Motor neuron (in vitro differentiated cells): ENCODE results near the gene NTNG1. TPM values are rescaled to one million over a fixed set of nuclear protein-coding genes. Genes with fewer than 3 reads are reported as not detected.
A peak's percentile ranks its signal among the peaks of the same experiment; 100 is the strongest.
"Not testable (repeated sequence)": the region's sequence is repeated elsewhere in the genome, so short reads cannot be mapped to it uniquely, and the experiment has no call there.

Experiments
- ATAC-seq, 8 experiments: fragments of 200-7000 bp; cut with Tn5 transposase; replicated peaks in 6 of 8; 2 replicates each; pipeline ENCODE4 v1.8.0; 2021; ENCODE audit warnings: mild to moderate bottlenecking in 8 of 8, moderate library complexity in 8 of 8
- H3K27ac ChIP-seq, 2 donors: fragments of 250-450 bp; sonication (Bioruptor Pico); 2 replicates each; pipeline ENCODE4 v1.9.0; 2021; ENCODE audit warnings: antibody characterized with exemption in 2 of 2, mild to moderate bottlenecking in 2 of 2, moderate library complexity in 1 of 2
- H3K4me1 ChIP-seq, 2 donors: fragments of 250-450 bp; sonication (Bioruptor Pico); replicated peaks in 1 of 2; 2 replicates each; pipeline ENCODE4 v1.6.1; 2021; ENCODE audit warnings: antibody characterized with exemption in 2 of 2, mild to moderate bottlenecking in 2 of 2, moderate library complexity in 1 of 2
- H3K4me3 ChIP-seq, 5 donors: fragments of 250-450 bp; sonication (Bioruptor Pico); 2 replicates each; pipeline ENCODE4 v1.9.0; 2021; ENCODE audit warnings: antibody characterized with exemption in 5 of 5, mild to moderate bottlenecking in 5 of 5, moderate library complexity in 4 of 5
- WGBS, 10 experiments: fragments of 450-650 bp; shearing (Covaris generic); methylation state at CpG; one replicate each; pipeline ENCODE4 v1.0.0; 2022; 5-methylcytosine and 5-hydroxymethylcytosine counted together
- in situ Hi-C, 9 experiments: fragments of 400-800 bp; cut with MboI; loops; one replicate each; pipeline ENCODE4 v1.15.0; 2021; ENCODE audit warnings: low sequenced_read_pairs in 9 of 9, low pct_unique_long_range_greater_than_20kb in 2 of 9; ENCODE audit not compliant: unreplicated experiment in 9 of 9
- total RNA-seq, 8 experiments: library from RNA; unstranded; fragments of 300-600 nt; gene quantifications; 2 replicates each; pipeline versions ENCODE4 v1.2.3 to v1.2.4, GENCODE V29; 2022

The NTNG1 gene
- total RNA-seq, 8 experiments from 2014 or later: 3.7 to 54.8 (median 18.5) TPM

DNA sequence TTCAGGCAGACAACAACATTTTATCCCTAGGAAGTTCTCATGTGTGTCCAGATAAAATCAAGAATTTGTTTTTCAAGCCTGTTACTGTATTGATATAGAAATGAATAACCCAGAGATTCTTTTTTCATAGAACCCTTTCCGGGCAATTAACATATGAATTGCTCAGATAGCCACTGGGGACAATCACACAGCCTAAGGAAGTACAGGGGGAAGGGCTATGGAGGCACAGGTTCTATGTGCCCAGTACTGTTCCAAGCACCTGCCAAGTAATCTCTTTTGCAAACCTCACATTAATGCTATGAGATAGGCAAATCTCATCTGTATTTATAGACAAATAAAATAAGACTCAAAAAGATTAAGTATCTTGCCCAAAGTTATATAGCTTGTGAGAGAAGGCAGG, 84.9 kb downstream of the NTNG1 start:
- ATAC-seq: peak in 4 of 8 experiments; percentile 38 to 64 (median 56)
- 0 to 100% (median 63%) methylated on average over 1 of the region's 1 CpG; no CpG with 5 or more reads in 1 of the 10 experiments for WGBS, 10 experiments
- in situ Hi-C loops: loop anchor here in 1 of 9 experiments (25.0 kb wide), 1 partner anchor 88 kb away; the partner anchor contains the start of gene NTNG1
- Histone ChIP-seq H3K4me3 (no peak overlapping the region), H3K27ac (no peak overlapping the region), H3K4me1 (peaks cover 16 to 17% of the 10 kb centered on the region in 2 donors)

DNA sequence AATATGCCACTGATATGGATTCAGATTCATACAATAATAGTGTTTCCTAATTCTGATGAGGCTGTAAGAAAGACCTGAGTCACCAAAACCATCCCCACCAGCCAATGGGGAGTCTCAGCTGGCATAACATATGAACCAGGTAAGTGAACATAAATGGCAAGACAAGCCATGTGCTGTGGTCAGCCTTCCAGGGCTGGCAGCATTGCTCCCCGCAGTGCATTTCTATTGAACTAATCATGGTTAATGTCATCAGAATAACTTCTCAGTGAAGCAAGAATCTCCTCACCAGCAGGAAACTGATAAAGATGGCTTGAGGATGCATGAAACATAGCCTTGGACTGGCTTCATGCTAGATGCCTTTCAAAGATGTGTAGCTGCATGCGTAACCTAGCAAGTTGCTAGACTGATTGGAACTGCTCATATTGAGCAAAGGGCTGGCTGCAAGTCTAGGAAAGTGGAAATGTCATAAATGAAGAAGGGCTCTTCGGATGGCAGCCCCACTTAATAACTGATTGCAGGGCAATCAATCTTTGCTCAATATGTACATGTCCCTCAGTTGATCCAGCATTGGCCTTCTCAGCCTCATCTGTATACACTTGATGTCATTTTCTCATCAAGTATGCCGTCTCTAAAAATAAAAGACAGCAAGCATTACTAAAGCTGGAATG, 88.0 kb downstream of the NTNG1 start:
- in situ Hi-C loops: loop anchor here in 1 of 9 experiments (25.0 kb wide), 1 partner anchor 92 kb away; the partner anchor contains the start of gene NTNG1
- Histone ChIP-seq H3K4me1 (peaks cover 16 to 21% of the 10 kb centered on the region in 2 donors), H3K4me3 (no peak overlapping the region), H3K27ac (no peak overlapping the region)
- 41 to 100% (median 78%) methylated on average over 1 to 4 of the region's 4 CpGs; no CpG with 5 or more reads in 2 of the 10 experiments for WGBS, 10 experiments
- ATAC-seq: peak in 5 of 8 experiments; percentile 16 to 70 (median 47)

DNA sequence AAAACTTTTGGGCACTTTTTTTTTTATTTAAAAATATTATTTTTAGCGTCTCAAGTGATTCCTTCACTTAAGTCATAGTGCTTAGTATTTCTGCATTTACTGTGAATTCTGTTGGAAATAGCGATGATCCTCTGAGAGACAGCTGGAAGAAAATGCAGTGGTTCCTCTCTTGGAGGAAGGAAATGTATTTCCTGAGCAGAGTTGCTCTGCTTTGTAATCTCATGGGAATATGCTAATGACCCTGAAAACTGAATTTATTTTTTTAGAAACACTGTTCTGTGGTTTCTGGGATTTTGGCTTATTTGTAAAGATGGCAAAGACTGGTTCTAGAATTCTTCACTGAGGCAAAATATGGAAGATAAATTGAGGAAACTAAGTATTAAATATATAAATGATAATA, 88.9 kb downstream of the NTNG1 start:
- no peak for ATAC-seq
- Histone ChIP-seq H3K4me3 (no peak overlapping the region), H3K4me1 (peaks cover 16 to 18% of the 10 kb centered on the region in 2 donors), H3K27ac (no peak overlapping the region)
- 60 to 100% (median 90%) methylated on average over 1 to 2 of the region's 2 CpGs for WGBS, 10 experiments
- in situ Hi-C loops: loop anchor here in 1 of 9 experiments (25.0 kb wide), 1 partner anchor 92 kb away; the partner anchor contains the start of gene NTNG1

DNA sequence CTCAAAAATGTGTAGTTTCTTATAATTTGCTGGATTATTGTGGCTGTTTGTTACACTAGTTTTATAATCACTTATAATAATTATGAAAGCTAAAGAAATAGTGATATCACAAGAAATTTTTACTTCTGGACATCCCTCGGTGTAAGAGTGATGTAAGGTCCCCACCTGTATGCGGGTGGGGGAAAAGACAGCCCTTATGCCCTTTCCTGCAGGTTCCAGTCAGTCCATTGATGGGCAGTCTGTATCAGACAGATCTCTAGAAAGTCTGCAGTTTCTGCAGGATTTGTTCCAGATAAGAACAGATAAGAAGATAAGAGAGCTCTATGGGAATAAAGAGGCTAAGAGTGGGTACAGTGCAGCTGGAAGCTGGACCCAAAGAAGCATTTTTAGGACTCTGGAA, 89.3 kb downstream of the NTNG1 start:
- Histone ChIP-seq H3K27ac (no peak overlapping the region), H3K4me1 (peaks cover 14 to 16% of the 10 kb centered on the region in 2 donors), H3K4me3 (no peak overlapping the region)
- 69 to 100% (median 83%) methylated on average over 1 to 2 of the region's 2 CpGs; no CpG with 5 or more reads in 2 of the 10 experiments for WGBS, 10 experiments
- ATAC-seq: no peak
- in situ Hi-C loops: loop anchor here in 1 of 9 experiments (25.0 kb wide), 1 partner anchor 93 kb away; the partner anchor contains the start of gene NTNG1

DNA sequence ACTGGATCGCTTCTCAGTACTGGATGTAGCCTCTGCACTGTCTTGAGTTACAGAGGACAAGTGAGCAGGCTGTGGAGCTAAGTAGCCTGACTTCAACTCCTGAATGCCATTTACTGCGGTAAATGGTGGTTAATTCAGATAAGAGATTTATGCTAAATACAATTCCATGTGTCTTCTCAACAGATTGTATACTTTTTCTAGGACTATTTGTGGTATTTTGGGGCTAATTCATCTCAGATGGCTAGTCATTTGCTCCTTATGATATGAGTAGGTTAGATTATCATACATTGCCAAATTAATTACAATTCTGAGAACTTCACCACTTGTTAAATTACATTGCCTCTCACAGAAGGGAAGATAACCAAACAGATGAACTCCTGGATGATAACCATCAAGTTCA, 90.5 kb downstream of the NTNG1 start:
- Histone ChIP-seq H3K4me1 (peaks cover 6 to 10% of the 10 kb centered on the region in 2 donors), H3K27ac (no peak overlapping the region), H3K4me3 (no peak overlapping the region)
- no peak for ATAC-seq
- in situ Hi-C loops: loop anchor here in 1 of 9 experiments (25.0 kb wide), 1 partner anchor 94 kb away; the partner anchor contains the start of gene NTNG1
- 63 to 100% (median 92%) methylated on average over 1 to 2 of the region's 2 CpGs; no CpG with 5 or more reads in 2 of the 10 experiments for WGBS, 10 experiments

DNA sequence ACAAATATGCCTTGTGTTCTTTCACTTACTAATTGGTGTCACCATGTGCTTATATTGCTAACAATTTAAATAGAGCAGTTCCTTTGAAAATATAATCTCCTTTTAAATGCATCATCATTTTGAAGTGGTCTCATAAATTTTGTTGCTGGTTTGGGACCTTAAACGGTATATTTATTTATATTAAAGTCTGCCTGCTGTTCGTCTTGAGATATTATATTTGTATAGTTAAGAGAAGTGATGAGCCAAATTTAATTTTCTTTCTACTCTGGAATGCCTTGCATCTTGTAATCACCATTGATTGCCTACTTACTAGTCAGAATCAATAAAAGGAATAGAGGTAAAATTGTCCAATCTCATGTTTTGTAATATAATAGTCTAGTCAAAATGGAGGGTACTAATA, 91.6 kb downstream of the NTNG1 start:
- in situ Hi-C loops: loop anchor here in 1 of 9 experiments (25.0 kb wide), 1 partner anchor 95 kb away; the partner anchor contains the start of gene NTNG1
- 16 to 100% (median 77%) methylated on average over 1 to 2 of the region's 2 CpGs for WGBS, 10 experiments

DNA sequence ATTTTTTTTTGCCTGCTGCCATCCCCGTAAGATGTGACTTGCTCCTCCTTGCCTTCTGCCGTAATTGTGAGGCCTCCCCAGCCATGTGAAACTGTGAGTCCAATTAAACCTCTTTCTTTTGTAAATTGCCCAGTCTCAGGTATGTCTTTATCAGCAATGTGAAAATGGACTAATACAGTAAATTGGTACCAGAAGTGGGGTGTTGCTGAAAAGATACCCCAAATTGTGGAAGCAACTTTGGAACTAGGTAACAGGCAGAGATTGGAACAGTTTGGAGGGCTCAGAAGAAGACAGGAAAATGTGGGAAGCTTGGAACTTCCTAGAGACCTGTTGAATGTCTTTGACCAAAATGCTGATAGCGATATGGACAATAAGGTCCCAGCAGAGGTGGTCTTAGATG, 95.9 kb downstream of the NTNG1 start:
- H3K4me1 ChIP-seq, ATAC-seq, H3K27ac ChIP-seq, H3K4me3 ChIP-seq: not testable (repeated sequence)
- in situ Hi-C loops: loop anchor here in 1 of 9 experiments (25.0 kb wide), 1 partner anchor 99 kb away; the partner anchor contains the start of gene NTNG1
- WGBS, 10 experiments: 60 to 100% (median 92%) methylated on average over 1 to 3 of the region's 3 CpGs; no CpG with 5 or more reads in 3 of the 10 experiments

More for the DNA sequence above, 91.6 kb downstream of the NTNG1 start:
- no peak overlapping the region for H3K4me3 ChIP-seq
- H3K4me1 ChIP-seq: peaks cover 6 to 10% of the 10 kb centered on the region in 2 donors
- H3K27ac ChIP-seq: no peak overlapping the region
- no peak for ATAC-seq

DNA sequence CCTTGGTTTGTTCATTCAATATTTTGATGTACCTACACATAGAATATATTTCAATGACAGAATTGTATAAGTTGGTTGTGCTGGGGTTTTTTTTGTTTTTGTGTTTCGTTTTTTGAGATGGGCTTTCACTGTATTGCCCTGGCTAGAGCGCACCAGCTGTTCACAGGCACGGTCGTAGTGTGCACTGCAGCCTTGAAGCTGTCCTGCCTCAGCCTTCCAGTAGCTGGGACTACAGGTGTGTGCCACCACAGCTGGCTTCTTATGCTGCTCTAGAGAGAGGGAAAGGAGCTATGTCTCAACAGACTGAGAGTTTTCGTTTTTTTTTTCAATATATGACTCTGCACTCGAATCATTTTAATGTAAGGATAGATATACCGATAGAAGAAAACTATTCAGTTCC, 102.6 kb downstream of the NTNG1 start:
- no peak overlapping the region for H3K4me3 ChIP-seq
- H3K4me1 ChIP-seq: peaks cover 24 to 40% of the 10 kb centered on the region in 2 donors
- 60 to 96% (median 89%) methylated on average over 2 to 7 of the region's 7 CpGs for WGBS, 10 experiments
- ATAC-seq: no peak
- in situ Hi-C loops: loop anchor here in 1 of 9 experiments (25.0 kb wide), 1 partner anchor 106 kb away; the partner anchor contains the start of gene NTNG1
- H3K27ac ChIP-seq: no peak overlapping the region

DNA sequence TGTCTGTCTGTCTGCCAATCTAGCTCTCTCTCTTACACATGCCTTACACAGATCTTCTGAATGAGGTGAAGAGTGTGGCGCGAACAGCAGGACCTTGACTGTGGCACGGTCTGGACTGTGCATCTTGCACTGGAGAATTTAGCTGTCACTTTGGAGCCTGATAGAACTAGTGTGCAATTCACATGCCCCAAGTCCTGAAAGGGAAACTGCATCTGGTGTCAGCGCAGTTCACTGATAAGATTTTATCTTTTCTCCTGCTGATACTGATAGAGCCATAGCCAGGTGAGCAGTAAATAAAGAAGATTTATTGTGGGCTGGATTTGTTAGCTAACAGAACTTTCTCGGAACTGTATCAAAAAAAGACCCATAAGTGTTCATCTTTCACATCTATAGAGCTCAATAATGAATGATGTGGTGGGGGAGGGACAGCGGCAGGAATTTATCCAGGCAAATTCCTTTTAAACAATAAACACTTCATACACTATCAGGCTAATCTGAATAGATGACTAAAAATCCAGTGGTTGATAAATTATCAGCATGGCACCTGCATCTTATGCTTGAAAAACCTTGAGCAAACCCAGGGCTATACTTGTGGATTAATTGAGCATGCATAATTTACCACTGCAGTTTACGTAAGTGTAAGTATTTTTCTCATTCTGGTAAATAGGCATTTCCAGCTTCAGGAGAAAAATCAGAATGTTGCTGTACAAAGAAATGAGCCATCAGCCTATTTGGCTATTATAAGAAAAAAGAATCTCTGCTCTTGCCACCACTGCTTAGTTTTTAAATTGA, 104.1 kb downstream of the NTNG1 start:
- H3K4me3 ChIP-seq: no peak overlapping the region
- H3K4me1 ChIP-seq: peaks cover 26 to 40% of the 10 kb centered on the region in 2 donors
- H3K27ac ChIP-seq: no peak overlapping the region
- 40 to 93% (median 72%) methylated on average over 1 to 7 of the region's 7 CpGs for WGBS, 10 experiments
- ATAC-seq: peak in 5 of 8 experiments; percentile 43 to 63 (median 62)
- in situ Hi-C loops: loop anchor here in 1 of 9 experiments (25.0 kb wide), 1 partner anchor 108 kb away; the partner anchor contains the start of gene NTNG1

DNA sequence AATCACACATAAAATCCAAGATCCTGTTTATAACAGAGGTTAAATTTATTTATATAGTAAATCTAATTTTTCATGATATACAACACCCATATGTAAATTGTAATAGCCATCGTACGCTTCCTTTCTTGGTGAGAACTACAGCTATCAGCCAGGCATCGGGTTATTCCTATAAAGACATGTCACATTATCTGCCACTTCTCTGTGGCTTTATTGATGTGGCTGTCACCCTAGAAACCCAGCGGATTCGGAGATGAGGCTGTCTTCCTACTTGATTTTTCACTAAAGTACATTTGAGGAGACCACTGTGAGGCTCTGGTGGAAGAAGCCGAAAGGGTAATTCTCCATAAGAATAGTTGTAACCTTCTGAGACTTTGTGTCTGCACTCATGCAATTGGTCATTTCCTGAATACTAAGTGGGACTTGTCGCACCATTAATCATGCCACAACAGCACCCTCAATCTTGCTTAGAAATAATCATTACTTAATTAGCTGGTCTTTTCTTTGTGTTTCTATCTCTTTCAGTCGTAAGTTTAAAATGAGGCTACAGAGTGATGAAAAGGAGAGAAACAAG, 106.0 kb downstream of the NTNG1 start:
- Histone ChIP-seq H3K4me1 (peaks cover 26 to 40% of the 10 kb centered on the region in 2 donors), H3K27ac (no peak overlapping the region), H3K4me3 (peak overlapping the region in 1 of 5 donors; percentile 1)
- in situ Hi-C loops: loop anchor here in 1 of 9 experiments (25.0 kb wide), 1 partner anchor 110 kb away; the partner anchor contains the start of gene NTNG1
- 13 to 100% (median 49%) methylated on average over 1 to 8 of the region's 8 CpGs for WGBS, 10 experiments
- peak in 5 of 8 experiments; percentile 70 to 86 (median 81) for ATAC-seq

DNA sequence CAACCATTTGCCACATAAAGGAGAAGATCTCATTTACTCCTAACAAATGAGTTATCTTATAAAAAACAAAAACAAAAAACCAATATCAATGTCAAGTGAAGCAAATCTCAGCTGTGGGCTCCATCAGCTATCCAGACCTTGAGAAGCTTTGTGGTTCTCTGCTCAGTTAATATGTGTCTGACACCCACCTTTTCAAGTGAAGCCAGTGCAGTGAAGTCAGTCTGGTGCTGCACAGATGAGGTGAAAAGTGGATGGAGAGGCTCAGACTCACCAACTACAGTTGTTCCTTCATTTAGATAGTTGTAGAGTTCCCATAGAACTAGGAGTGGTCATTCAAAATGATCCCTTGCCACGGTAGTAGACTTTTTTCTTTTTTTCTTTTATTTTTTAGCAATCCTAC, 106.8 kb downstream of the NTNG1 start:
- Histone ChIP-seq H3K4me3 (no peak overlapping the region), H3K27ac (peak overlapping the region; percentile 2 to 68), H3K4me1 (peaks cover 23 to 35% of the 10 kb centered on the region in 2 donors)
- no peak for ATAC-seq
- WGBS, 10 experiments: 23 to 42% (median 40%) methylated on average over 1 of the region's 1 CpG; no CpG with 5 or more reads in 4 of the 10 experiments
- in situ Hi-C loops: loop anchor here in 1 of 9 experiments (25.0 kb wide), 1 partner anchor 110 kb away; the partner anchor contains the start of gene NTNG1

DNA sequence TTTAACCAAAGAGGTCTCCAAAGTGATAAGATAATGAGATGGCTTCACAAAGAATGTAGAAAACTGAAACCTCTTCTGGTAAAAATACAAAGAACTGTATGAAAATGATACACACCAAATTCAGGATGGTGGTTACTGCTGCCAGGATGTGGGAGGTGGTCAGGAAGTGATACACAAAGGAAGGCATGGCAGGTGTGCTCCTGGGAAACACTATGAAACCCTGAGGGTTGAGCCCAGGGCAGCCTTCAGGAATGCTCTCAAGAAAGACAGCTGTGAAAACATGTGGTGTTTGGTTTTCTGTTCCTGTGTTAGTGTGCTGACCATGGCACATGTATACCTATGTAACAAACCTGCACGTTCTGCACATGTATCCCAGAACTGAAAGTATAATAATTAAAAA, 109.3 kb downstream of the NTNG1 start:
- 43 to 100% (median 80%) methylated on average over 1 of the region's 1 CpG; no CpG with 5 or more reads in 3 of the 10 experiments for WGBS, 10 experiments
- Histone ChIP-seq H3K4me3 (no peak overlapping the region), H3K27ac (no peak overlapping the region), H3K4me1 (peaks cover 26 to 33% of the 10 kb centered on the region in 2 donors)
- peak in 1 of 8 experiments; percentile 39 for ATAC-seq
- in situ Hi-C loops: no loop called here
